Motor neuron (in vitro differentiated cells): ENCODE data around the gene SEMA5A. TPM values are rescaled to one million over a fixed set of nuclear protein-coding genes. Genes with fewer than 3 reads are reported as not detected.

Experiments
- ATAC-seq, 8 experiments: fragments of 200-7000 bp; cut with Tn5 transposase; replicated peaks in 6 of 8; 2 replicates each; pipeline ENCODE4 v1.8.0; 2021; ENCODE audit warnings: mild to moderate bottlenecking in 8 of 8, moderate library complexity in 8 of 8
- H3K27ac ChIP-seq, 2 donors: fragments of 250-450 bp; sonication (Bioruptor Pico); 2 replicates each; pipeline ENCODE4 v1.9.0; 2021; ENCODE audit warnings: antibody characterized with exemption in 2 of 2, mild to moderate bottlenecking in 2 of 2, moderate library complexity in 1 of 2
- H3K4me1 ChIP-seq, 2 donors: fragments of 250-450 bp; sonication (Bioruptor Pico); replicated peaks in 1 of 2; 2 replicates each; pipeline ENCODE4 v1.6.1; 2021; ENCODE audit warnings: antibody characterized with exemption in 2 of 2, mild to moderate bottlenecking in 2 of 2, moderate library complexity in 1 of 2
- H3K4me3 ChIP-seq, 5 donors: fragments of 250-450 bp; sonication (Bioruptor Pico); 2 replicates each; pipeline ENCODE4 v1.9.0; 2021; ENCODE audit warnings: antibody characterized with exemption in 5 of 5, mild to moderate bottlenecking in 5 of 5, moderate library complexity in 4 of 5
- WGBS, 10 experiments: fragments of 450-650 bp; shearing (Covaris generic); methylation state at CpG; one replicate each; pipeline ENCODE4 v1.0.0; 2022; 5-methylcytosine and 5-hydroxymethylcytosine counted together
- in situ Hi-C, 9 experiments: fragments of 400-800 bp; cut with MboI; loops; one replicate each; pipeline ENCODE4 v1.15.0; 2021; ENCODE audit warnings: low sequenced_read_pairs in 9 of 9, low pct_unique_long_range_greater_than_20kb in 2 of 9; ENCODE audit not compliant: unreplicated experiment in 9 of 9
- total RNA-seq, 8 experiments: library from RNA; unstranded; fragments of 300-600 nt; gene quantifications; 2 replicates each; pipeline versions ENCODE4 v1.2.3 to v1.2.4, GENCODE V29; 2022

Gene SEMA5A
- total RNA-seq, 8 experiments from 2014 or later, result 0.73 to 98.5 (median 17.5) TPM

GRCh38 chr5:9148242-9148641, 397.6 kb downstream of the SEMA5A start:
- Histone ChIP-seq H3K4me3 (no peak overlapping the region), H3K27ac (no peak overlapping the region), H3K4me1 (peaks cover 3 to 9% of the 10 kb centered on the region in 2 donors)
- in situ Hi-C loops, result no loop called here
- 40 to 100% (median 79%) methylated on average over 1 to 3 of the region's 4 CpGs; no CpG with 5 or more reads in 3 of the 10 experiments for WGBS, 10 experiments
- peak in 1 of 8 experiments; percentile 29 for ATAC-seq

- Histone ChIP-seq H3K4me3 (no peak overlapping the region), H3K4me1 (no peaks in the 10 kb centered on the region), H3K27ac (no peak overlapping the region)
- in situ Hi-C loops, result no loop called here
- ATAC-seq, result no peak
- 13 to 75% (median 43%) methylated on average over 1 to 5 of the region's 5 CpGs for WGBS, 10 experiments
Measured at GRCh38 chr5:9140711-9141110, 405.2 kb downstream of the SEMA5A start.

- H3K4me1 ChIP-seq, result no peaks in the 10 kb centered on the region
- ATAC-seq, result peak in 1 of 8 experiments; percentile 17
- no peak overlapping the region for H3K27ac ChIP-seq
- no peak overlapping the region for H3K4me3 ChIP-seq
- 33 to 100% (median 82%) methylated on average over 1 to 4 of the region's 4 CpGs; no CpG with 5 or more reads in 1 of the 10 experiments for WGBS, 10 experiments
- in situ Hi-C loops, result no loop called here
Measured at GRCh38 chr5:9140202-9140601, 405.7 kb downstream of the SEMA5A start.

- peak in 3 of 8 experiments; percentile 77 to 88 (median 87) for ATAC-seq
- H3K4me1 ChIP-seq, result no peaks in the 10 kb centered on the region
- in situ Hi-C loops, result no loop called here
- H3K4me3 ChIP-seq, result no peak overlapping the region
- H3K27ac ChIP-seq, result no peak overlapping the region
Measured at GRCh38 chr5:9139344-9139743, 406.5 kb downstream of the SEMA5A start.

- H3K4me3 ChIP-seq, result no peak overlapping the region
- peaks cover 0 to 8% of the 10 kb centered on the region in 2 donors for H3K4me1 ChIP-seq
- in situ Hi-C loops, result no loop called here
- no peak for ATAC-seq
- H3K27ac ChIP-seq, result no peak overlapping the region
- WGBS, 10 experiments, result 80 to 100% (median 91%) methylated on average over 1 to 2 of the region's 2 CpGs; no CpG with 5 or more reads in 4 of the 10 experiments
Measured at GRCh38 chr5:9128136-9128535, 417.7 kb downstream of the SEMA5A start.

- in situ Hi-C loops, result no loop called here
- ATAC-seq, result no peak
- Histone ChIP-seq H3K4me3 (no peak overlapping the region), H3K27ac (no peak overlapping the region), H3K4me1 (peaks cover 0 to 8% of the 10 kb centered on the region in 2 donors)
- 50 to 100% (median 68%) methylated on average over 1 to 2 of the region's 2 CpGs; no CpG with 5 or more reads in 3 of the 10 experiments for WGBS, 10 experiments
Measured at GRCh38 chr5:9126490-9126889, 419.4 kb downstream of the SEMA5A start.

- in situ Hi-C loops, result no loop called here
- no peak for ATAC-seq
Measured at GRCh38 chr5:9125852-9126251, 420.0 kb downstream of the SEMA5A start.

GRCh38 chr5:9124838-9125237, 421.0 kb downstream of the SEMA5A start:
- Histone ChIP-seq H3K4me3 (no peak overlapping the region), H3K27ac (no peak overlapping the region), H3K4me1 (peaks cover 0 to 8% of the 10 kb centered on the region in 2 donors)
- in situ Hi-C loops, result no loop called here
- WGBS, 10 experiments, result 87 to 100% (median 97%) methylated on average over 1 to 6 of the region's 6 CpGs
- no peak for ATAC-seq

More at GRCh38 chr5:9125852-9126251, 420.0 kb downstream of the SEMA5A start:
- 67 to 100% (median 93%) methylated on average over 1 to 3 of the region's 3 CpGs; no CpG with 5 or more reads in 4 of the 10 experiments for WGBS, 10 experiments
- H3K4me1 ChIP-seq, result peaks cover 0 to 8% of the 10 kb centered on the region in 2 donors
- H3K4me3 ChIP-seq, result no peak overlapping the region
- no peak overlapping the region for H3K27ac ChIP-seq

- in situ Hi-C loops, result no loop called here
- no peak for ATAC-seq
- H3K4me1 ChIP-seq, result peaks cover 0 to 8% of the 10 kb centered on the region in 2 donors
- H3K27ac ChIP-seq, result no peak overlapping the region
- no peak overlapping the region for H3K4me3 ChIP-seq
- WGBS, 10 experiments, result 80 to 100% methylated on average over 1 of the region's 3 CpGs; no CpG with 5 or more reads in 8 of the 10 experiments
Measured at GRCh38 chr5:9124071-9124470, 421.8 kb downstream of the SEMA5A start.

- Histone ChIP-seq H3K27ac (no peak overlapping the region), H3K4me3 (no peak overlapping the region), H3K4me1 (peaks cover 0 to 8% of the 10 kb centered on the region in 2 donors)
- in situ Hi-C loops, result no loop called here
- ATAC-seq, result no peak
- 60 to 100% (median 98%) methylated on average over 1 to 13 of the region's 16 CpGs for WGBS, 10 experiments
Measured at GRCh38 chr5:9122528-9122927, 423.3 kb downstream of the SEMA5A start.

GRCh38 chr5:9121597-9121996, 424.3 kb downstream of the SEMA5A start:
- Histone ChIP-seq H3K4me1 (peaks cover 0 to 5% of the 10 kb centered on the region in 2 donors), H3K4me3 (no peak overlapping the region), H3K27ac (no peak overlapping the region)
- in situ Hi-C loops, result no loop called here
- 60 to 100% (median 100%) methylated on average over 1 of the region's 1 CpG; no CpG with 5 or more reads in 3 of the 10 experiments for WGBS, 10 experiments
- no peak for ATAC-seq

GRCh38 chr5:9118852-9119251, 427.0 kb downstream of the SEMA5A start:
- Histone ChIP-seq H3K4me1 (no peaks in the 10 kb centered on the region), H3K4me3 (no peak overlapping the region), H3K27ac (no peak overlapping the region)
- in situ Hi-C loops, result no loop called here
- no peak for ATAC-seq
- WGBS, 10 experiments, result 83 to 97% (median 92%) methylated on average over 2 to 14 of the region's 22 CpGs; no CpG with 5 or more reads in 1 of the 10 experiments

GRCh38 chr5:9115093-9115492, 430.8 kb downstream of the SEMA5A start:
- Histone ChIP-seq H3K27ac (no peak overlapping the region), H3K4me3 (no peak overlapping the region), H3K4me1 (no peaks in the 10 kb centered on the region)
- in situ Hi-C loops, result no loop called here
- WGBS, 10 experiments, result 0 to 100% (median 40%) methylated on average over 1 of the region's 1 CpG; no CpG with 5 or more reads in 4 of the 10 experiments
- ATAC-seq, result peak in 2 of 8 experiments; percentile 80 to 93
